HL-60 (cell line): ENCODE results near the gene RCL1.

ENCODE experiments used
- DNase-seq, 2 experiments: peaks; one replicate each; pipeline ENCODE4 v3.0.0-alpha.2; 2010 to 2020; ENCODE audit warnings: low read depth in 1 of 2, low spot score in 1 of 2
- H3K27ac ChIP-seq: fragments of 250-450 bp; sonication (Bioruptor Pico); replicated peaks from 2 replicates; pipeline ENCODE4 v1.5.1; 2020; ENCODE audit warnings: mild to moderate bottlenecking, moderate library complexity
- H3K27me3 ChIP-seq: fragments of 250-450 bp; sonication (Bioruptor Pico); 2 replicates; pipeline ENCODE4 v1.5.1; 2021; ENCODE audit warnings: mild to moderate bottlenecking, moderate library complexity; ENCODE audit not compliant: insufficient read depth, poor library complexity, severe bottlenecking
- H3K4me3 ChIP-seq: replicated peaks from 2 replicates; pipeline ENCODE4 v1.5.1; 2011; ENCODE audit warnings: mild to moderate bottlenecking, control low read depth, low read length; ENCODE audit not compliant: insufficient read depth
- CTCF ChIP-seq: IDR thresholded peaks from one replicate; pipeline ENCODE4 v1.5.1; 2011; ENCODE audit warnings: low read length, control low read depth, inconsistent platforms; ENCODE audit not compliant: insufficient read depth
- GABPA ChIP-seq: IDR thresholded peaks from 2 replicates; pipeline ENCODE4 v1.6.1; 2012; ENCODE audit warnings: low read depth
- POLR2AphosphoS5 ChIP-seq: IDR thresholded peaks from 2 replicates; pipeline ENCODE4 v1.6.1; 2012; ENCODE audit warnings: low read depth
- REST ChIP-seq: IDR thresholded peaks from 2 replicates; pipeline ENCODE4 v1.6.1; 2012; ENCODE audit warnings: low read depth; ENCODE audit not compliant: insufficient replicate concordance
- SPI1 ChIP-seq: IDR thresholded peaks from 2 replicates; pipeline ENCODE4 v1.6.1; 2012; ENCODE audit warnings: low read depth, mild to moderate bottlenecking, borderline replicate concordance

RCL1 gene

GRCh38 chr9:4833781-4834560, 41.2 kb downstream of the RCL1 start:
- DNase-seq, result no peak
- no peak overlapping the region for H3K27ac ChIP-seq

DNA sequence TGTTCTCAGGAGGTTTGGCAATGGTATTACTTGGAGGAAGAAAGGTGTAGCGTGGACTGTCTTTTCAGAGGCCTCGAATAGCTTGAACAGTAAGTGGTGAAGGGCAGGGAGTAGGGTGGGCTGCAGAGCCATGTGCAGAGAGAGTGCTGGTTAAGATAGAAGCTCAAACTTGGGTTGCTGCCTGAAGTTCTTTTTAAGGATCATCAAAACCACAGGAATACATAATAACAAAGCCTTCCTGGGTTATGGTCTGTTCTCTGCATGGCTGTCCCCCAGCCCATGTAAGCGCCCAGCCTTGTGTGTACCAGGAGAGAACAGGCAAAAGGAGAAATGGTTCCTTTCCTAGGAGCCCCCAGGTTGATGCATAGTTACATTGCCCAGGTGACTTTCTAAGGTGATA, 43.9 kb downstream of the RCL1 start:
- Histone ChIP-seq H3K4me3 (no peak overlapping the region), H3K27me3 (no peaks in the 10 kb centered on the region), H3K27ac (no peak overlapping the region)
- DNase-seq, result no peak
- no peak for TF ChIP-seq GABPA
- TF ChIP-seq REST, result no peak
- TF ChIP-seq SPI1, result no peak
- TF ChIP-seq CTCF, result no peak
- no peak for TF ChIP-seq POLR2AphosphoS5

More at GRCh38 chr9:4833781-4834560, 41.2 kb downstream of the RCL1 start:
- Histone ChIP-seq H3K27me3 (no peaks in the 10 kb centered on the region), H3K4me3 (no peak overlapping the region)
- no peak for TF ChIP-seq SPI1
- no peak for TF ChIP-seq CTCF
- no peak for TF ChIP-seq POLR2AphosphoS5
- TF ChIP-seq REST, result no peak
- no peak for TF ChIP-seq GABPA

- TF ChIP-seq CTCF (no peak), POLR2AphosphoS5 (no peak), GABPA (no peak), REST (no peak), SPI1 (no peak)
- no peaks in the 10 kb centered on the region for H3K27me3 ChIP-seq
- no peak overlapping the region for H3K27ac ChIP-seq
- no peak overlapping the region for H3K4me3 ChIP-seq
- DNase-seq, result no peak
These were observed 44.8 kb downstream of the RCL1 start for GRCh38 chr9:4837261-4838188.
